Activated naive CD8-positive, alpha-beta T cell treated with anti-CD3 and anti-CD28 coated beads, Interleukin-2, amount 50 U/mL, for 24 hours (primary cell): ENCODE results near the gene DDIAS.

ENCODE experiments used
- ATAC-seq: fragments of 150-1000 bp; cut with Tn5 transposase; one replicate; pipeline ENCODE4 v1.10.0; 2021
- DNase-seq: peaks from one replicate; pipeline ENCODE4 v3.0.0; 2021
- H3K27ac Mint-ChIP-seq: one replicate; pipeline ENCODE4 v1.8.0; 2021; ENCODE audit warnings: mild to moderate bottlenecking, mixed read lengths
- H3K27me3 Mint-ChIP-seq: one replicate; pipeline ENCODE4 v1.8.0; 2021; ENCODE audit warnings: mixed read lengths
- H3K36me3 Mint-ChIP-seq: one replicate; pipeline ENCODE4 v1.8.0; 2021; ENCODE audit warnings: low read depth, mixed read lengths
- H3K4me1 Mint-ChIP-seq: one replicate; pipeline ENCODE4 v1.8.0; 2021; ENCODE audit warnings: mixed read lengths
- H3K4me3 Mint-ChIP-seq: one replicate; pipeline ENCODE4 v1.8.0; 2021; ENCODE audit warnings: mild to moderate bottlenecking, moderate library complexity, mixed read lengths
- H3K9me3 Mint-ChIP-seq: one replicate; pipeline ENCODE4 v1.8.0; 2021; ENCODE audit warnings: mixed read lengths

DDIAS gene

GRCh38 chr11:82978422-82979099, 77.0 kb downstream of the DDIAS start:
- Mint-ChIP-seq H3K9me3 (no peaks in the 10 kb centered on the region), H3K4me1 (peaks cover 56% of the 10 kb centered on the region), H3K27ac (peak overlapping the region; percentile 80), H3K36me3 (peaks cover 29% of the 10 kb centered on the region), H3K4me3 (peak overlapping the region; percentile 46), H3K27me3 (no peaks in the 10 kb centered on the region)
- peak; percentile 78 for ATAC-seq
- no peak for DNase-seq

DNA sequence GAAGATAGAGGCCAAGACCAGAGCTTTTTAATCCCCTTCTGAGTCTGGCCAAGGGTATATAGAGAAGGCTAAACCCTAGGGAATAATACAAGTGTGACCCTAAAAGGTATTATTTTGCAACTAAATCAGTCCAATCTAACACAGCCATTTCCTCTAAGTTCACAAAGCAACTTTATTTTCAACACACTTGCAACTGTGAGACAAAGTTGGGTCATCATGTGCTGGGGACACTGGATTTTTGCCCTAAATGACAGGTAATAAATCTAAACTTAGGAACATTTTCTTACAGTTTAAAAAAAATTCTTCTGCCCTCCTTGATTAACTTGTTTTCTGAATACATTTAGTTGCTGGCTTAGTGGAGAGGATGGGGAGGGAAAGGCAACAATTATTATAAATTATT, 78.3 kb downstream of the DDIAS start:
- ATAC-seq (no peak), DNase-seq (no peak)
- H3K27me3 Mint-ChIP-seq, result no peaks in the 10 kb centered on the region
- no peak overlapping the region for H3K4me3 Mint-ChIP-seq
- peaks cover 36% of the 10 kb centered on the region for H3K36me3 Mint-ChIP-seq
- peaks cover 59% of the 10 kb centered on the region for H3K4me1 Mint-ChIP-seq
- no peaks in the 10 kb centered on the region for H3K9me3 Mint-ChIP-seq
- H3K27ac Mint-ChIP-seq, result peak overlapping the region; percentile 76

- H3K36me3 Mint-ChIP-seq, result peaks cover 37% of the 10 kb centered on the region
- peak overlapping the region; percentile 76 for H3K27ac Mint-ChIP-seq
- H3K4me3 Mint-ChIP-seq, result no peak overlapping the region
- DNase-seq (no peak), ATAC-seq (peak; percentile 87)
- no peaks in the 10 kb centered on the region for H3K9me3 Mint-ChIP-seq
- H3K4me1 Mint-ChIP-seq, result peaks cover 57% of the 10 kb centered on the region
- no peaks in the 10 kb centered on the region for H3K27me3 Mint-ChIP-seq
These were observed 78.8 kb downstream of the DDIAS start for GRCh38 chr11:82980292-82980691.

GRCh38 chr11:82980947-82981346, 79.4 kb downstream of the DDIAS start:
- peaks cover 41% of the 10 kb centered on the region for H3K36me3 Mint-ChIP-seq
- H3K27ac Mint-ChIP-seq, result peak overlapping the region; percentile 76
- ATAC-seq (no peak), DNase-seq (no peak)
- no peaks in the 10 kb centered on the region for H3K27me3 Mint-ChIP-seq
- H3K4me3 Mint-ChIP-seq, result no peak overlapping the region
- H3K4me1 Mint-ChIP-seq, result peaks cover 59% of the 10 kb centered on the region
- no peaks in the 10 kb centered on the region for H3K9me3 Mint-ChIP-seq

DNA sequence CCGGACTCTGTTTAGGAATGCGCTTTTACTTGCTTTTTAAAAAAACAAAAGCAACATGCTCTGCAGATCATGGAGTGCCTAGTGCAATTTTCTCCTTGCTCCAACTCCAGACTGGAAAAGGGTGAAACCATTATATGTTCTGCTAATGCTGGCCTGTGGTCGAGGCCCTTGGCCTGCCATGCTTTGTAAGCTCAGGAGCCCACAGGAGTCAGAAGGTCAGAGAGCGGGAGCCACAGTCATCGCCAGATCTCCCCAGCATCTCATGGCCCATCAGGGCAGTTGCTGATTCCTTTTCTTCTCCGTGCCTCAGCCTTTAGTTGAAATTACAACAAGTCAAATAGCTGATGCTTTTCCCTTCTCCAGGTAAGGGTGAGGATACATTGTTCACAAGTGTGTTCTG, 80.3 kb downstream of the DDIAS start:
- no peak overlapping the region for H3K27ac Mint-ChIP-seq
- H3K27me3 Mint-ChIP-seq, result no peaks in the 10 kb centered on the region
- no peak overlapping the region for H3K4me3 Mint-ChIP-seq
- H3K36me3 Mint-ChIP-seq, result peaks cover 41% of the 10 kb centered on the region
- H3K9me3 Mint-ChIP-seq, result no peaks in the 10 kb centered on the region
- ATAC-seq, result no peak
- H3K4me1 Mint-ChIP-seq, result peaks cover 59% of the 10 kb centered on the region
- no peak for DNase-seq
